ENCODE results near the gene STK32B.

DNA sequence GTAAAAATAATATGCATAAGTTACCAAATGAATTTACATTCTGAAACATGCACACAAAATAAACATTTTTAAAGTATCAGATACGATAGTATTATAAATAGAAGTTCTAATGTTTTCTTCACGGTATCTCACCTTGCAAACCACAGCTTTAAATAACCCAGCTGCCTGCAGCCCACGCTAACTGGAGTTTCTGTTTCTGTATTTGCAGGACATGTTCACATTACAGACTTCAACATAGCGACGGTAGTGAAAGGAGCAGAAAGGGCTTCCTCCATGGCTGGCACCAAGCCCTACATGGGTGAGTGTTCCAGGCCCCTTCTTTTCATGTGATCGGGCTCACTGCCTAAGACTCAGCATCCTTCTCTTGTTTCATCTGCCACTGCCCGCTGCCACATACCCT, 365.4 kb downstream of the STK32B start:
- TF ChIP-seq, protein P1, sequence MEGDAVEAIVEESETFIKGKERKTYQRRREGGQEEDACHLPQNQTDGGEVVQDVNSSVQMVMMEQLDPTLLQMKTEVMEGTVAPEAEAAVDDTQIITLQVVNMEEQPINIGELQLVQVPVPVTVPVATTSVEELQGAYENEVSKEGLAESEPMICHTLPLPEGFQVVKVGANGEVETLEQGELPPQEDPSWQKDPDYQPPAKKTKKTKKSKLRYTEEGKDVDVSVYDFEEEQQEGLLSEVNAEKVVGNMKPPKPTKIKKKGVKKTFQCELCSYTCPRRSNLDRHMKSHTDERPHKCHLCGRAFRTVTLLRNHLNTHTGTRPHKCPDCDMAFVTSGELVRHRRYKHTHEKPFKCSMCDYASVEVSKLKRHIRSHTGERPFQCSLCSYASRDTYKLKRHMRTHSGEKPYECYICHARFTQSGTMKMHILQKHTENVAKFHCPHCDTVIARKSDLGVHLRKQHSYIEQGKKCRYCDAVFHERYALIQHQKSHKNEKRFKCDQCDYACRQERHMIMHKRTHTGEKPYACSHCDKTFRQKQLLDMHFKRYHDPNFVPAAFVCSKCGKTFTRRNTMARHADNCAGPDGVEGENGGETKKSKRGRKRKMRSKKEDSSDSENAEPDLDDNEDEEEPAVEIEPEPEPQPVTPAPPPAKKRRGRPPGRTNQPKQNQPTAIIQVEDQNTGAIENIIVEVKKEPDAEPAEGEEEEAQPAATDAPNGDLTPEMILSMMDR (IDR thresholded peaks at IDR 0.05) = no peak
- TF ChIP-seq POLR2A (IDR thresholded peaks at IDR 0.05) (no peak), EP300 (IDR thresholded peaks at IDR 0.05) (no peak)
